ENCODE data around the gene ASAP2.

The ASAP2 gene

GRCh38 chr2:9287400-9288045, 80.9 kb downstream of the ASAP2 start:
- no peak overlapping the region for H3K27ac ChIP-seq
- no peak overlapping the region for H3K4me3 ChIP-seq (ENCODE audit: low read depth in 1 of 2, low read length in 1 of 2)
- TF ChIP-seq CTCF (IDR thresholded peaks at IDR 0.05) = no peak
- no peaks in the 10 kb centered on the region for H3K4me1 ChIP-seq (ENCODE audit: control insufficient read depth in 1 of 2, insufficient read depth in 1 of 2, low read depth in 1 of 2, low read length in 1 of 2)
- H3K27me3 ChIP-seq = no peaks in the 10 kb centered on the region
- no peaks in the 10 kb centered on the region for H3K36me3 ChIP-seq
- no peaks in the 10 kb centered on the region for H3K9me3 ChIP-seq

GRCh38 chr2:9288233-9288632, 81.6 kb downstream of the ASAP2 start:
- TF ChIP-seq CTCF (IDR thresholded peaks at IDR 0.05) = no peak
- Histone ChIP-seq H3K27me3 (no peaks in the 10 kb centered on the region), H3K4me1 (ENCODE audit: control insufficient read depth in 1 of 2, insufficient read depth in 1 of 2, low read depth in 1 of 2, low read length in 1 of 2) (no peaks in the 10 kb centered on the region), H3K27ac (no peak overlapping the region), H3K36me3 (no peaks in the 10 kb centered on the region), H3K9me3 (no peaks in the 10 kb centered on the region), H3K4me3 (ENCODE audit: low read depth in 1 of 2, low read length in 1 of 2) (no peak overlapping the region)

GRCh38 chr2:9288681-9289338, 82.2 kb downstream of the ASAP2 start:
- Histone ChIP-seq H3K4me3 (ENCODE audit: low read depth in 1 of 2, low read length in 1 of 2) (no peak overlapping the region), H3K9me3 (no peaks in the 10 kb centered on the region), H3K27ac (no peak overlapping the region), H3K4me1 (ENCODE audit: control insufficient read depth in 1 of 2, insufficient read depth in 1 of 2, low read depth in 1 of 2, low read length in 1 of 2) (no peaks in the 10 kb centered on the region), H3K36me3 (no peaks in the 10 kb centered on the region), H3K27me3 (no peaks in the 10 kb centered on the region)
- TF ChIP-seq CTCF (IDR thresholded peaks at IDR 0.05) = no peak

- Histone ChIP-seq H3K27ac (no peak overlapping the region), H3K9me3 (no peaks in the 10 kb centered on the region), H3K36me3 (no peaks in the 10 kb centered on the region), H3K27me3 (no peaks in the 10 kb centered on the region), H3K4me3 (ENCODE audit: low read depth in 1 of 2, low read length in 1 of 2) (no peak overlapping the region), H3K4me1 (ENCODE audit: control insufficient read depth in 1 of 2, insufficient read depth in 1 of 2, low read depth in 1 of 2, low read length in 1 of 2) (no peaks in the 10 kb centered on the region)
- no peak for TF ChIP-seq CTCF (IDR thresholded peaks at IDR 0.05)
Measured at GRCh38 chr2:9291331-9291730, 84.7 kb downstream of the ASAP2 start.

- Histone ChIP-seq H3K27ac (no peak overlapping the region), H3K36me3 (no peaks in the 10 kb centered on the region), H3K4me3 (ENCODE audit: low read depth in 1 of 2, low read length in 1 of 2) (no peak overlapping the region), H3K9me3 (no peaks in the 10 kb centered on the region), H3K27me3 (no peaks in the 10 kb centered on the region), H3K4me1 (ENCODE audit: control insufficient read depth in 1 of 2, insufficient read depth in 1 of 2, low read depth in 1 of 2, low read length in 1 of 2) (no peaks in the 10 kb centered on the region)
- no peak for TF ChIP-seq CTCF (IDR thresholded peaks at IDR 0.05)
Measured at GRCh38 chr2:9291866-9292265, 85.3 kb downstream of the ASAP2 start.
